ENCODE data around the gene ADRA2B.

DNA sequence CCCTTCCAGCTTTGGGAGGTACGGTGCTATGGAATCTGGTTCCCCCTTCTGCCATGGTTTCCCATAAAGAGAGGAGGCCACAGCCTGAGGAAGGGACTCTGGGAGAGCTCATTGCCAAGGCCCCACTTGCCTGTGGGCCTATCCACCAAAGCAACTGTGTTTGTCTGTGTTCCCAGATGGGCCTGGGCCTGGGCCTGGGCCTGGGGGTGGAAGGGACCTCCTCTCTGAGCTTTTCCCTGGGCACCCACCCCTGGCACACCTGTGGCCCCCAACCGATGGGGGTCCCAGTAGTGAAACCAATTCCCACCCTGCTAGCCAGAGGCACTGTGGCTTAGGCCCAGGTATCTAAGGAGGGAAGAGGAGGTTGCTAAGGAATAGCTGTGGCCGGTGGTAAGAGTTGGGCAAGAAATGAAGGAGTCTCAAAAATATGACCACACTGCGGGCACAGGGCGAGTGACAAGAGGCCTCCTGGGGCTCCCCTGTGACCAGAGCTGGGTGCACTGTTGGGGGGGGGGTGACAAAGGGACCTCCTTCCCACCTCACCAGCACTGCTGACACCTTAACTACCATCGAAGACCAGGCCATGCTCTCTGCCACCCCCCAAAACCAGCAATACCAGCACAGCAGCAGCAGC, 33.8 kb upstream of the ADRA2B start:
- TF ChIP-seq POLR2A (IDR thresholded peaks at IDR 0.05; ENCODE audit: low read length) (no peak), GATA1 (IDR thresholded peaks at IDR 0.05; ENCODE audit: low read depth, low read length) (no peak)

All from erythroblast (primary cell).